Spinal cord (tissue), 10 donors: ENCODE measurements around the gene ZFP3. TPM values are rescaled to one million over a fixed set of nuclear protein-coding genes. Genes with fewer than 3 reads are reported as not detected.
"Not testable (repeated sequence)": the region's sequence is repeated elsewhere in the genome, so short reads cannot be mapped to it uniquely, and the experiment has no call there.

ENCODE experiments used
- DNase-seq, 6 donors: peaks; one replicate each; pipeline versions ENCODE4 v3.0.0 to v3.0.0-alpha.2; 2013 to 2015; ENCODE audit warnings: low spot score in 6 of 6, low read depth in 4 of 6
- H3K27ac ChIP-seq: one replicate; pipeline ENCODE4 v1.5.1; 2013; ENCODE audit warnings: low read depth, low read length, control low read depth
- H3K27me3 ChIP-seq: one replicate; pipeline ENCODE4 v1.6.1; 2013; ENCODE audit warnings: low read length; ENCODE audit not compliant: control insufficient read depth, insufficient read depth
- H3K36me3 ChIP-seq: one replicate; pipeline ENCODE4 v1.6.1; 2013; ENCODE audit warnings: low read length; ENCODE audit not compliant: control insufficient read depth, insufficient read depth
- H3K4me1 ChIP-seq: one replicate; pipeline ENCODE4 v1.6.1; 2013; ENCODE audit warnings: low read length; ENCODE audit not compliant: control insufficient read depth, insufficient read depth
- H3K4me3 ChIP-seq: one replicate; pipeline ENCODE4 v1.5.1; 2013; ENCODE audit warnings: low read depth, low read length, control low read depth
- H3K9me3 ChIP-seq: one replicate; pipeline ENCODE4 v1.6.1; 2013; ENCODE audit warnings: low read length; ENCODE audit not compliant: control insufficient read depth, insufficient read depth
- WGBS: methylation state at CpG from one replicate; pipeline ENCODE4 v1.1.5; 2013; ENCODE audit warnings: missing lambda C conversion rate; ENCODE audit not compliant: insufficient coverage; 5-methylcytosine and 5-hydroxymethylcytosine counted together
- polyA plus RNA-seq, 2 donors: library from polyadenylated mRNA; unstranded; fragments of 120-200 nt; gene quantifications; one replicate each; pipeline ENCODE4 v1.2.1, GENCODE V29; 2013; ENCODE audit not compliant: insufficient read length in 2 of 2
- total RNA-seq, 2 donors: library from RNA; depleted of rRNA in 1 of 2; stranded (reverse); fragments of 120-200 nt in 1 of 2; fragments of >200 nt in 1 of 2; gene quantifications; one replicate each; pipeline versions ENCODE4 v1.2.3 to v1.2.4, GENCODE V29; 2013 to 2014
- donor health status: healthy.

ZFP3 gene
- total and polyA plus RNA-seq, 4 donors, result 8.9 to 16.1 (median 11.4) TPM

GRCh38 chr17:5100832-5101231, 22.6 kb downstream of the ZFP3 start:
- no peak for DNase-seq
- Histone ChIP-seq H3K36me3 (peaks cover 10% of the 10 kb centered on the region), H3K27ac (no peak overlapping the region), H3K9me3 (no peaks in the 10 kb centered on the region), H3K4me3 (no peak overlapping the region), H3K27me3 (no peaks in the 10 kb centered on the region), H3K4me1 (peaks cover 7% of the 10 kb centered on the region)
- WGBS, result 69% methylated on average over 6 of the region's 6 CpGs

GRCh38 chr17:5110816-5111215, 32.5 kb downstream of the ZFP3 start:
- no peak for DNase-seq
- peaks cover 12% of the 10 kb centered on the region for H3K27me3 ChIP-seq
- H3K4me3 ChIP-seq, result peak overlapping the region; percentile 90
- no peaks in the 10 kb centered on the region for H3K9me3 ChIP-seq
- 12% methylated on average over 8 of the region's 8 CpGs for WGBS
- no peak overlapping the region for H3K27ac ChIP-seq
- H3K4me1 ChIP-seq, result peaks cover 15% of the 10 kb centered on the region
- peaks cover 10% of the 10 kb centered on the region for H3K36me3 ChIP-seq

- peaks cover 10% of the 10 kb centered on the region for H3K36me3 ChIP-seq
- peak within 1 kb of the TSS; percentile 90 for H3K4me3 ChIP-seq
- peak within 1 kb of the TSS; percentile 81 for H3K27ac ChIP-seq
- H3K27me3 ChIP-seq, result peaks cover 20% of the 10 kb centered on the region
- under 1% methylated on average over 57 of the region's 69 CpGs for WGBS
- H3K4me1 ChIP-seq, result peaks cover 22% of the 10 kb centered on the region
- DNase-seq, result peak; percentile 84 to 98 (median 92)
- H3K9me3 ChIP-seq, result no peaks in the 10 kb centered on the region
These were observed 33.3 kb downstream of the ZFP3 start, which contains the start of gene ZNF232 for GRCh38 chr17:5111402-5112204. Gene ZNF232, minus strand, starts transcription at chr17:5111878. Its CDS starts 56 bp downstream, at chr17:5111822.

GRCh38 chr17:5115673-5116651, 37.7 kb downstream of the ZFP3 start, which contains the start of gene USP6:
Gene USP6, plus strand, starts transcription at chr17:5116032. Its CDS starts 14,336 bp downstream, at chr17:5130368.
- DNase-seq, result peak in 2 of 6 donors; percentile 17
- WGBS, result 18% methylated on average over 86 of the region's 87 CpGs
- H3K4me1 ChIP-seq, result peaks cover 19% of the 10 kb centered on the region
- H3K27me3 ChIP-seq, result peaks cover 36% of the 10 kb centered on the region
- no peaks in the 10 kb centered on the region for H3K9me3 ChIP-seq
- peak within 1 kb of the TSS; percentile 70 for H3K4me3 ChIP-seq
- H3K36me3 ChIP-seq, result no peaks in the 10 kb centered on the region
- peak within 1 kb of the TSS; percentile 40 for H3K27ac ChIP-seq

GRCh38 chr17:5118219-5118618, 40.0 kb downstream of the ZFP3 start:
- Histone ChIP-seq H3K27ac (no peak overlapping the region), H3K36me3 (no peaks in the 10 kb centered on the region), H3K4me3 (no peak overlapping the region), H3K9me3 (no peaks in the 10 kb centered on the region), H3K27me3 (peaks cover 42% of the 10 kb centered on the region), H3K4me1 (peaks cover 18% of the 10 kb centered on the region)
- WGBS, result 83% methylated on average over 5 of the region's 6 CpGs
- no peak for DNase-seq

GRCh38 chr17:5120036-5120435, 41.8 kb downstream of the ZFP3 start:
- Histone ChIP-seq H3K9me3 (no peaks in the 10 kb centered on the region), H3K27me3 (peaks cover 45% of the 10 kb centered on the region), H3K4me3 (no peak overlapping the region), H3K4me1 (peaks cover 20% of the 10 kb centered on the region), H3K27ac (no peak overlapping the region), H3K36me3 (no peaks in the 10 kb centered on the region)
- no peak for DNase-seq
- WGBS, result 88% methylated on average over 5 of the region's 7 CpGs

GRCh38 chr17:5120436-5121185, 42.3 kb downstream of the ZFP3 start:
- not testable (repeated sequence) for H3K27ac ChIP-seq, H3K4me3 ChIP-seq, DNase-seq, H3K36me3 ChIP-seq, H3K9me3 ChIP-seq
- Histone ChIP-seq H3K4me1 (peaks cover 20% of the 10 kb centered on the region), H3K27me3 (peaks cover 39% of the 10 kb centered on the region)
- WGBS, result 96% methylated on average over 6 of the region's 6 CpGs

- no peak overlapping the region for H3K27ac ChIP-seq
- WGBS, result 93% methylated on average over 14 of the region's 16 CpGs
These were observed 43.0 kb downstream of the ZFP3 start for GRCh38 chr17:5121186-5121841.

More at GRCh38 chr17:5121186-5121841, 43.0 kb downstream of the ZFP3 start:
- Histone ChIP-seq H3K27me3 (peaks cover 32% of the 10 kb centered on the region), H3K4me1 (peaks cover 13% of the 10 kb centered on the region), H3K4me3 (no peak overlapping the region), H3K36me3 (no peaks in the 10 kb centered on the region), H3K9me3 (no peaks in the 10 kb centered on the region)
- DNase-seq, result no peak
